Activated T-cell treated with anti-CD3 and anti-CD28 coated beads, Interleukin-2, amount 50 U/mL, for 1 hour (primary cell): ENCODE data around the gene CHN2.

ENCODE experiments used
- DNase-seq: peaks from one replicate; pipeline ENCODE4 v3.0.0-alpha.2; 2020

Gene CHN2

GRCh38 chr7:29315122-29315891 lies 120.7 kb downstream of the CHN2 start:
- no peak for DNase-seq

GRCh38 chr7:29315892-29316270 lies 121.3 kb downstream of the CHN2 start:
- DNase-seq = no peak

DNA sequence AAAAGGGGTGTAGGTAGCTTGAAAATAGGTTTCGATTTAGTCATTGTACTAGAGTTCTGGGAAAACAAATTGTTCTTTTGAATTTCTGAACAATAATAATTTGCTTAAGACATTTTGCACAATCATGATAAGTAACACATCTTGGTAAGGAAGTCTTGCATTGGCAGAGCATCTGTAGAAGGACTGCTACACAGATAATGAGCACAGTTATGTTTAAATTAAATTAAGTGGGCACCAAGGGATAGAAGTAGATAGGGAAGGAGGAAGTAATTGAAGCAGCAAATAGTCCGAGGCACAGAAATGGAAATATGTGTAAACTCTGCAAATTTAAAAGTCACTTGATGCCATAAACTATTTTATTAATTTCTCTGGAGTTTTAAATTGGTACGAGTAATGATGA lies 122.4 kb downstream of the CHN2 start:
- no peak for DNase-seq

GRCh38 chr7:29318853-29319718 lies 124.5 kb downstream of the CHN2 start:
- no peak for DNase-seq

DNA sequence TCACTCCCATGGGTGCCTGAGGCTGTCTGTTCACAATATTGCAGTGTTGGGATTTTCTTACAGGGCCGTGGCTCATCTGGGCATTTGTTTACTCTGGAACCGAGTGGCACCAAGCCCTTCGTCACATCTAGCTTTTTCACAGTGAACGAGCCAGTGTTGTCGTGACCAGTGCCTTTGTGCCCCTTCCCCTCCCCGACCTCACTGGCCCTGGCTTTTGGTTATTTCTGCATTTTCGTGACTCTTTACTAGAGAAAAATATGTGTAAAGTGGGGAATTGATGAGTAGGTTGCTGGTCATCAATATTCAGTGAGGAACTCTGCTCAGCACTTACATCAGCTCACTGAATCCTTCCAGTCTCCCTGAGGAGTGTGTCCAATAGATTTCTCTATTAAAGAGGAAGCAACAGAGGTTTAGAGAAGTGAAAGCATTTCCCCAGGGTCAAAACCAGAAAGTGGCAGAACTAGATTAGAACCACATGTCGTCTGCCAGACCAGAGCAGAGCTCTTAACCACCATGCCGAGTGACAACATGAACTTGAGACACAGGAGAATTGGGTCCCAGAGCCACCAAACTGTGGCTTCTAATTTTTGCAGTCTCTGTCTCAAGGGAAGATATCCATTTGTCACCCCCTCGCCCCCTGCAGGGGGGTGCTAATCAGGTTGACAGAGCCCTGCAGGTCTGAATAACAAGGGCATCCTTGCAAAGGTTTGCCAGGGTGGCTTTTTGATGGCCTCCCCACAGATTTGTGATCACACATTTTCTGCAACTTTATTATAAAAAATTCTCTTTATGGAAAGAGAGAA lies 125.3 kb downstream of the CHN2 start:
- no peak for DNase-seq

- DNase-seq = no peak
Measured at GRCh38 chr7:29320577-29320976, 126.0 kb downstream of the CHN2 start.

DNA sequence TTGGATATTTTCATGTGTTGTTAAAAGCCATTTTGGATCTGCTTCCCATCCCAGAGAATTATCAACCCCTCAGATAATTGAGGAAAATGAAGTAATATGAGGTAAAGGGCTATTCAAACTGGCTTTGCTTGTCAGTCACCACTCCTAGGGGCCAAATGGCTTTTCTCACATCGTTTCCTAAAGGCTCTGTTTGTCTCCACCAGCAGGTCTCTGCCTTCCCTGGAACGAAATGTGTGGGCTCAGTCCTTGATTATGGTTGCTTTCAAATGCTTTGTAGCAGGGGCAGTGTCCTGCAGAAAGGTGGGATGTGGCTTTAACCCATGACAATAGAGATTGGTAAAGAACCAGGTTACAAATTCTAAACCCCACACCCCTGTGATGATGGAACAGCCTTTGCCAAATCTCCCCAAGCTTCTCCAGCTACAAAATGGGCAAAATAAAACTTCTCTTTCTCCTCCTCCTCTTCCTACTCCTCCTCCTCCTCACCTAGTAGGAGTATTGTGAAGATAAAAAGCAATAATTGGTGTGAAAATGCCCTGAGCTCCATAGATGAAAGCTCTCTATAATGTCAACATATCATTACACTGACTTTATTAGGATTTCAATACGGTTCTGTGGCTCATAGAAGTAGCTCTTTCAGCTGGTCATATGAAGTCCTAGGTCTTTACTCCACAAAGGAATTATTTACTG lies 127.6 kb downstream of the CHN2 start:
- no peak for DNase-seq

DNA sequence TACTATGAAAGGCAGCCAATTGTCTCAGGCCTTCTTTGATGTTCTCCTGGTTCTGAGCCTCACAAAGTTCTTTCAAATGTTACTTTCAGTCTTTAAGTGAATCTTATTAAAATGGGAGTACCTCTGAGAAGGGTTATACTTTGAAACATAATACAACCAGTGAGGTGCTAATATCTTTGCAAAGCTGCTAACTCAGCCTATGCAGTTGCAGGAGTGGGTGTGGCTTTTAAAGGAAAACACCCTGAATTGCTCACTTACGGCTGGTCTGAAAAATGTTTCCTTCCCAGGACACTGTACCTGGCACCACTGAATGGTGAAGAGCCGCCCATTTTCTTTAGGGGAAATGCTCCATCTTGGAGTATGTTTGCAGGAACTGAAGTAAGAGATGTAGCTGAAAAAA lies 130.9 kb downstream of the CHN2 start:
- no peak for DNase-seq

DNA sequence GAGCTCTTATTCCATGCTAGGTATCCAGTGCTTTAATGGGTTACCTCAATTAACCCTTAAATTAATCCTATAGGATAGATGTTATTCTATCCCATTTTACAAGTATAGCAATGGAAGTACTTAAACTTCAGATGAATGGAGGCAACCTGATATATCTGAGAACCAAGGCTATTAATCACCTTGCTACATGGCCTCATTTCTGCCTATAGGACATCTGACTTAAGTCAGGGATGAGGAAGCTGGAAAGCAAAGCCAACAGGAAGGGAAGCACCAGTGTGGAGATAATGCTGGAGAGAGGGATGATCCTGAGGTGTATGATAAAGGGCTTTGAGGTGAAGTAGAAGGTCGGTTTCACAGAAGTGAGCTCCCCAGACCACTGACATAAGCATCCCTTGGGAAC lies 132.3 kb downstream of the CHN2 start:
- no peak for DNase-seq

DNA sequence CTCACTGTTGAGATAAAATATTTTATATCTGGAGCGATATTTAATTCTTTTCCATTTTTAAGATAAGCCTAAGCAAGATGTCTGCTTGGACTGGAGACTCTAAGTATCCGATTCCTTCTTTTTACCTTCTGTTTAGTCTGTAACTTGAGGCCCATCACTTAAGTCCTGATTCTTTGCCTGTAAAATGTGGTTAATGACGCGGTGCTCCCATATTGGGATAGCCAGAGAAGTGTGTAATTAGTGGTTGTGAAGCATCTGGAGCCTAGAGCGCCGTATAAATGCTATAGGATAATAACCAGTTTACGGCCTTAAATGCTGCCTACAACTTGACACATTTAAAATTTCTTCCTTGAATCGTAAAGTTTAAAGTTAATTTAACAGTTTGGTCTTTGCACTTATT lies 132.9 kb downstream of the CHN2 start:
- no peak for DNase-seq

- DNase-seq = no peak
Measured at GRCh38 chr7:29328045-29328444, 133.5 kb downstream of the CHN2 start.

DNA sequence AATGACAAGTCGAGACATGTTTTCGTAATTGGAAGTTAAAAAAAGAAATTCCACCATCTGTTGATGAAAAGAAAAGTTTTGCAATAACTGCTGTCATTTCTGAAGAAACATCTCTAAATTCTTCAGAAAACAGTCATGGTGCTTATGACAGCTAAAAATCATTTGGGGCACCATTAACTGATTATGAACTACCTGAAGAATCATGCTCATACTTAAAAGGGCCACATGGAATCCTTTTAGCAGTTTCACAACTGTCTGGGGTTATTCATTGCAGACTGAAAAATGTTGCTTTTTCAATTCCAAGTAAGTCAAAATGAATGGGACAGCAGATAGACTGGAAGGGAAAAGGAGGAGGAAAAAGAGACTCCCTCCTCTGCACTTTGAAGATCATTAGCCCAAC lies 134.2 kb downstream of the CHN2 start:
- DNase-seq = no peak

- DNase-seq = no peak
Measured at GRCh38 chr7:29329686-29330085, 135.1 kb downstream of the CHN2 start.

DNA sequence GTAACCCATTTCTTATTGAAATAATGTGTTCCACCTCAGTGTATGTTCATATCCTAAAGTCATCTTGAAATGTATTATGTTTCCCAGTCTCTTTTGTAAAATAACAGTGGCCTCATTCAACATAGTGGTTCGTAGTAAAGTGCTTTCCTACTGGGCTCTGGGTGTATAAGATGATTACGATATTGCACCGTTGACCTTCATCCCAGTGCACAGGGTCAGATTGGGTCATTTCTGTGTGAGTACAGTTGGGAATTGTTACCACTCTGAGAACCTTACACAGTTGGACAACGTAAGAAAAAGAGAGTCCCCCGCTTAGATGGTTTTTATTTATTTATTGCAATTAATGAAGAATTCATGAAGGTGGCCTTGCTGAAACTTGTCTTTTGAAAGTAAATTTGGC lies 135.6 kb downstream of the CHN2 start:
- DNase-seq = no peak

- DNase-seq = no peak
Measured at GRCh38 chr7:29331163-29331562, 136.6 kb downstream of the CHN2 start.

DNA sequence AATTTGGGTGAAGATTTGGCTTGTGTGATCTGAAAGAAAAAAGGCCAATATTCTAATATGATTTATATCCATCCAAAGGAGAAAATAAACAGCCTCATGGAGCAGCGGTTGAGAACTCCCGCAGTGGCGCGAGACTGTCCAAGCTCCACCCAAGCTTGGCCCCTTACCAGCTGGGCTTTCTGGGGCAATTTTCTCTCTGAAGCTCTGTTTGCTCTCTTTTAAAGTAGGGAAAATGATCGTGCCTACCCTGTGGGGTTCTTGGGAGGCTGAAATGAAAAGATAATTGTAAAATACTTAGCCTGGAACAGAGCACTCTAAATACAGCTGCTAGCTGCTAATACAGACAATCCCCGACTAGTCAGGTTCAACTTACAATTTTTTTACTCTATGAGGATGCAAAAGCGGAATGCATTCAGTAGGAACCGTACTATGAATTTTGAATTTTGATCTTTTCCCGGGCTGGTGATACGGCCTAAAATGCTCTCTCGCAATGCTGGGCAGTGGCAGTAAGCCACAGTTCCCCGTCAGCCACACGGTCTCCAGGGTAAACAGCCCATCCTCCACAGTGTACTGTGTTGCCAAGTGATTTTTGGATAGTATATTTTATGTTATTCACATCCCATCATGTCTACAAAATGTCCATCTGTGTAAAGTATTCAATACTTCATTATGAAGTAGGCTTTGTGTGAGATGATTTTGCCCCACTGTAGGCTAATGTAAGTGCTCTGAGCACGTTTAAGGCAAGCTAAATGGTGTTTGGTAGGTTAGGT lies 137.7 kb downstream of the CHN2 start:
- DNase-seq = no peak

GRCh38 chr7:29332875-29333855 lies 138.6 kb downstream of the CHN2 start:
- no peak for DNase-seq

DNA sequence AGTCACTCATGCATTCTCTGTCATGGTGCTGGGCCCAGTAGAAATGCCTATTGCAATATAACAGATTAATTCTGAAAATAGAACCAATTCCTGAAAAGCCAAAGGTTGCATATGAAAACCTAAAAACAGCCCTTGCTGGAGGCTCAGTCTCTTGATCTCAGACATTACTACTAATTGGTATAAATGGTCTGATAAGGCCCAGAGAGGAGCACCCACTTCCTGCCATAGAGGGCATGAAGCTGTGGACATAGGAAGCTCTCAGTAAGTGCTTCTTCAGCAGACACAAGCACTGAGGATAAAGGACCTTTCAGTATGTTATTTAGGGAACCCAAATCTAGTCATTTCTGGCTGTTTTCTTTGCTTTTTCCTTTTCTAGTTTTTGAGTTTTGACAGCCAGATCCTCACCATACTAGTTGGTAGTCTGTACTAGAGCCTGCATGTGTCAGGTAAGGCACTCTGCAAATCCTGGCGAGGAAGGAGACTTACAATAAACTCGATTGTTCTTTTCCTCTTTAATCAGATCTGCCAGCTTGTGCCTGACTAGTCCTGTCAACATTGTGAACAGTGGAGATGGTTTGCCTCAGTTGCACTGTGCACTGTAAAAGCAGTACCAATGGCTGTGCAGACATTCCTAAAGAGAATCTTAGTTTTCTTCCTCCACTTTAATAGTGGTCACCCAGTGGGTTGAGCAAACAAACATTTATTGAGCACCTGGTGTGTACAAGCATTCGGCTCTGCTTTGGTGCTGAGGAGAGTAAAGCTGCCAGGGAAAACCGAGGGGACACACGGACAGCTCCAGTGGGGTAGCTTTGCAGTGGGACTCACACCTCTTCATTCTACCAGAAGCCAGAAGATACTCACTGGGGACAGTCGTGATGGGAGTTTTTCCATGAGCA lies 140.9 kb downstream of the CHN2 start:
- DNase-seq = no peak

GRCh38 chr7:29337546-29338116 lies 143.1 kb downstream of the CHN2 start:
- peak; percentile 21 for DNase-seq
